GM21360 (cell line): ENCODE results near the gene CCDC136.

Source experiments
- ATAC-seq: cut with Tn5 transposase; IDR thresholded peaks from one replicate; pipeline ENCODE4 v1.9.1; 2021; ENCODE audit warnings: mild to moderate bottlenecking, moderate library complexity; ENCODE audit not compliant: unreplicated experiment

Gene CCDC136

GRCh38 chr7:128859232-128860157, 67.7 kb downstream of the CCDC136 start:
- no peak for ATAC-seq

DNA sequence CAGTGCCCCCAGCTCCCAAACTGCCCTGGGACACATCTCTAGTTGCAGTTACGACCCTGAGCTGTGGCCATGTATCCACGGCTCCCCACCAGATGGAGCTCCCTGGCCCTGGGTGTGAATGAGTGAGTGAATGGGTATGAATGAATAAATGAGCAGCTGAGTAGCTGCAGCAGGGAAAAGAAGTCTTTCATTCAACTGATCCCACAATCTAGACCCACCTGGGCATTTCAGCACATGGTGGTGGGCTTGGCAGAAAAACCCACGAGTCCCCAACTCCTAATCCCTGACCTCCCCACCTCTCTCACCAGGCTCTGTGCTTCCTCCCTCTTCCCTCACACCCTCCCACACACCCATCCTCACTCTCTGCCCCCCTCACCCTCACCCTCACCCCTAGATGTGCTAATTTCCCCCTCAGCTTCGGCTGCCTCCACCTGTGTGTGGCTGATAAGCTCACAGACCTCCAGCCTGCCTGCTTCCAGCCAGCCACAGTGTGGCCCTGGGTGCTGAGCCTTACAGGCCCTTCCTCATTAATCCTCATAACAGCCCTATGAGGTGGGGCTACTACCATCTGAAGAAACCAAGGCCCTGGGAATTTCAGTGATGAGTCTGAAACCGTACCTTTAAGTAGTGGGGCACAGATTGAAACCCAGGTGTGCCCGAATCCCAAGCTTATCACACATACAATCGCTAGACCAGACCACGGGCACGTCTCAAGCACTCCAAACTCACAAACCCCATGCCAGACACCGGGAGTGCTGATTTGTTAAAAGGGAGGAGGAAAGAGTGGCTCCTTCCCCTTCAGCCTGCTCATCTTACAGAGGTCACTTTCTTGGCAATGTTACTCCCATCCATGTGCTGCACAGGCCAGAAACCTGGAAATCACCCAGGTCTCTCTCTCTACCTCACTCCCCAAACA, 68.6 kb downstream of the CCDC136 start:
- no peak for ATAC-seq

GRCh38 chr7:128861957-128862570, 70.3 kb downstream of the CCDC136 start:
- no peak for ATAC-seq

GRCh38 chr7:128862571-128863432, 71.0 kb downstream of the CCDC136 start, which contains the start of gene ATP6V1F:
TSS of gene ATP6V1F (plus strand) at chr7:128862856. CDS start at chr7:128862905, 49 bp downstream.
- ATAC-seq = peak; percentile 75

DNA sequence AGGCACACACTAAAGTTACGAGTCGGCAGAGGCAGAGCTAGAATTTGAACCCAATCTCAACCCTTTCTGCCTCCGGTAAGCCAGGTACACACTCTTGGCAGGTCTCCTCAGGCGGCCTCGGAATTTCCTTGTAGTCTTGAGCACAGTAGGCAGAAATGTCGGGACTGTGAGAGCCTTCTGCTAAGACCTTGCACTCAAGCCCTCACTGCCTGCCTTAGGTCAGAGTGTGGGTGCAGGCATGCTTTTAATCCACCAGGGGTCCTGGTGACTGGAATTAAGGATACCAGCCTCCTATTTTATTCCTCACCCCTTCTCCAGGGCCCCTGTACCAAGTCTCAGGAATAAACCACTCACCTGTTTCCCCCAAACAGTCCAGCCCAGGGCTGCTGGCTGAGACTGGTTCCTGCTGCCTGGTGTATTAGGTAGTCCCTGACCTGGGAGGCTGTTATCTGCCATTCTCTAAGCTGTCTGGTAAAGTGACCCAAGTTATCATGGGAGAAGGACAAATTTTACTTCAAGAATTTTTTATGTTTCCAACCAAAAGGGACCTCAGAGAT, 71.7 kb downstream of the CCDC136 start:
- no peak for ATAC-seq

GRCh38 chr7:128865303-128865702, 73.5 kb downstream of the CCDC136 start:
- no peak for ATAC-seq

- ATAC-seq = no peak
Observed at GRCh38 chr7:128865996-128866877, 74.5 kb downstream of the CCDC136 start.

- ATAC-seq = no peak
Observed at GRCh38 chr7:128867241-128867640, 75.5 kb downstream of the CCDC136 start.

GRCh38 chr7:128867842-128868623, 76.3 kb downstream of the CCDC136 start:
- ATAC-seq = no peak

DNA sequence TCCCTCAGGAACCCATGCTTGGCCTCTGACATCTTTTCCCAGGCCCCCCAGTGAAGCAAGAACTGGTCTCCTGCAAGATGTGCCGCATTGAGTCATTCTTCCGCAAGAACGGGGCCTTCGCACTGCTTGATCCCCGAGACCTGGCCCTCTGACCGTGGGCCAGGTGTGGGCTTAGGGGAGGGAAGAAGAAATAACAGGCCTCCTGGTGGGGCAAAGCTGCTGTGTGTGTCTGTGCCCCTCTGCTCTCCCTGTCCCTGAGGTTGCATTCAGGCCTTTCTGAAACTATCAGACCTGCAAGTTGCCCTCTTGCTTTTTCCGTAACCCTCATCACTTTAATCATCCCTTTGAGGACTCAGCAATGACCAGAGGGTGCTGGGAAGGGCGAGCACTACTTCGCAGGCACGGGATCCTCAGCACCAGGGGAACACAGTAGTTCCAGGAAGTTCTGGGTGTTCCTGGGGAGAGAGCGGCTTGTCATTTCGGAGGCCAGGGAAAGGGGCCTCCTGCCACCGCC, 76.9 kb downstream of the CCDC136 start:
- no peak for ATAC-seq

GRCh38 chr7:128869138-128869943, 77.6 kb downstream of the CCDC136 start:
- peak; percentile 79 for ATAC-seq

DNA sequence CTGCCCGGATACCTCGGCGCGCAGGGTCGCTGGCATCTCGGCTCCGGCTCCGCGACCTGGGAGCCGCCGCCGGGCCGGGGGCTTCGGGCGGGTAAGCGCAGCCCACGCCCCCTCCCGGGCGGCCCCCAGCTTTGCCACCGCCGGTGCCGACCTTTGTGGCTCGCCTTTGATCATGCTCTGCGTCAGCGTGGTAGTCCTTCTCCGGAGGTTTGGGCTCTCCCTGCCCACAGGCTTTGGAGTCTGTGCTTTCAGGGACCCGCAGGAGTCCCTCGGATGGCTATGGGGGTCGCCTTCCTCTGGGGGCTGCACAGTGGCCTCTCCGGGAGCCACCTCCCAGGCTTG, 78.1 kb downstream of the CCDC136 start:
- no peak for ATAC-seq

- no peak for ATAC-seq
Observed at GRCh38 chr7:128871050-128871449, 79.3 kb downstream of the CCDC136 start.
